ENCODE results near the gene DZIP3. TPM values are rescaled to one million over a fixed set of nuclear protein-coding genes. Genes with fewer than 3 reads are reported as not detected.

Gene DZIP3
- total and polyA plus RNA-seq, 10 of the 15 experiments (the other 5 are each of a cell fraction or from before 2014, with no cell fraction given): 4.3 to 15.6 (median 9.2) TPM

- TF ChIP-seq CTCF (IDR thresholded peaks at IDR 0.05 in 2 of 3, conservative IDR thresholded peaks at IDR 0.05 in 1 of 3; ENCODE audit: control insufficient read depth in 2 of 3, extremely low read depth in 1 of 3, insufficient read depth in 1 of 3, low read depth in 3 of 3, low read length in 3 of 3) (peak; percentile 28 to 57 (median 30); a peak in 4 of 6 replicates), ESRRA (IDR thresholded peaks at IDR 0.05; ENCODE audit: low read length) (no peak), KAT2A (conservative IDR thresholded peaks at IDR 0.05; ENCODE audit: control insufficient read depth, low read depth, low read length) (no peak), PKNOX1 (IDR thresholded peaks at IDR 0.05) (no peak), SUPT20H (IDR thresholded peaks at IDR 0.05; ENCODE audit: borderline replicate concordance, control insufficient read depth, low read depth, low read length) (no peak), TCF3 (IDR thresholded peaks at IDR 0.05; ENCODE audit: borderline replicate concordance, insufficient read depth, low read depth, low read length) (no peak), JUNB (IDR thresholded peaks at IDR 0.05) (0 out of 2 replicates have a peak, but pooled peaks have one; percentile 19), SMAD5 (IDR thresholded peaks at IDR 0.05; ENCODE audit: low read depth) (no peak), ZZZ3 (IDR thresholded peaks at IDR 0.05; ENCODE audit: control insufficient read depth, insufficient read length, low read depth) (no peak), SMC3 (IDR thresholded peaks at IDR 0.05; ENCODE audit: borderline replicate concordance, low read length) (peak; percentile 63; the same call in 1 of the 2 replicates), BMI1 (IDR thresholded peaks at IDR 0.05; ENCODE audit: borderline replicate concordance) (no peak)
Observed at GRCh38 chr3:108552267-108553159, 37.0 kb upstream of the DZIP3 start (continued).
